SU-DHL-6 (cell line): Measurements from ENCODE around the gene GAMT.

Source experiments
- H2AFZ ChIP-seq: fragments of 200-600 bp; sonication (generic); 2 replicates; pipeline ENCODE4 v1.6.1; 2014; ENCODE audit warnings: low read depth, mild to moderate bottlenecking, moderate library complexity, mixed read lengths, antibody characterized with exemption, low read length; ENCODE audit not compliant: severe bottlenecking
- H3F3A ChIP-seq: fragments of 200-600 bp; shearing (Covaris generic); 2 replicates; pipeline ENCODE4 v1.6.0; 2016; ENCODE audit warnings: antibody characterized with exemption, mild to moderate bottlenecking; ENCODE audit not compliant: insufficient read depth
- H3K27ac ChIP-seq: fragments of 200-600 bp; sonication (generic); 2 replicates; pipeline ENCODE4 v1.5.1; 2016; ENCODE audit warnings: low read depth, mild to moderate bottlenecking, low read length, moderate library complexity, mixed read lengths
- H3K27me3 ChIP-seq: fragments of 200-600 bp; sonication (generic), shearing (Covaris generic); 2 replicates; pipeline ENCODE4 v1.6.0; 2014; ENCODE audit warnings: mild to moderate bottlenecking, low read length
- H3K36me3 ChIP-seq: fragments of 200-600 bp; sonication (generic); 2 replicates; pipeline ENCODE4 v1.6.1; 2014; ENCODE audit warnings: mild to moderate bottlenecking, low read length, mixed read lengths
- H3K4me2 ChIP-seq: fragments of 300-600, 200-600 bp; shearing (Covaris generic), sonication (generic); 2 replicates; pipeline ENCODE4 v1.6.0; 2014; ENCODE audit warnings: low read length, low read depth, mild to moderate bottlenecking; ENCODE audit not compliant: poor library complexity, severe bottlenecking
- H3K4me3 ChIP-seq: fragments of 200-600 bp; sonication (generic); 2 replicates; pipeline ENCODE4 v1.5.1; 2014; ENCODE audit warnings: antibody characterized with exemption, low read length, mild to moderate bottlenecking, mixed read lengths; ENCODE audit not compliant: insufficient read depth, poor library complexity, severe bottlenecking
- H3K79me2 ChIP-seq: fragments of 200-600 bp; sonication (generic); 2 replicates; pipeline ENCODE4 v1.6.1; 2014; ENCODE audit warnings: mild to moderate bottlenecking, low read length, moderate library complexity; ENCODE audit not compliant: insufficient read depth
- H3K9ac ChIP-seq: fragments of 200-600 bp; sonication (generic); 2 replicates; pipeline ENCODE4 v1.7.0; 2014; ENCODE audit warnings: mild to moderate bottlenecking, low read length
- H3K9me2 ChIP-seq: fragments of 200-600 bp; sonication (generic); replicated peaks from 2 replicates; pipeline ENCODE4 v1.6.1; 2014; ENCODE audit warnings: low read length; ENCODE audit not compliant: insufficient read depth
- H3K9me3 ChIP-seq: fragments of 200-600 bp; sonication (generic); 2 replicates; pipeline ENCODE4 v1.6.1; 2014; ENCODE audit warnings: low read length, mixed read lengths; ENCODE audit not compliant: insufficient read depth
- H4K20me1 ChIP-seq: fragments of 200-600 bp; sonication (generic); 2 replicates; pipeline ENCODE4 v1.6.1; 2014; ENCODE audit warnings: low read depth, mild to moderate bottlenecking, antibody characterized with exemption, low read length, moderate library complexity, mixed read lengths
- CTCF ChIP-seq: fragments of 200-600 bp; sonication (generic); IDR thresholded peaks from one replicate; pipeline ENCODE4 v1.5.1; 2017; ENCODE audit warnings: antibody characterized with exemption, mild to moderate bottlenecking, low read length, moderate library complexity; ENCODE audit not compliant: insufficient read depth, poor library complexity, severe bottlenecking
- EZH2phosphoT487 ChIP-seq: fragments of 200-600 bp; sonication (generic), shearing (Covaris generic); conservative IDR thresholded peaks from 2 replicates; pipeline ENCODE4 v1.6.1; 2018; ENCODE audit warnings: mild to moderate bottlenecking, antibody characterized with exemption, low read length, moderate library complexity, mixed read lengths

Gene GAMT

GRCh38 chr19:1412995-1413800 is 11.9 kb upstream of the GAMT start:
- no peak overlapping the region for H3K4me2 ChIP-seq
- H3K9me3 ChIP-seq: no peaks in the 10 kb centered on the region
- H3K4me3 ChIP-seq: no peak overlapping the region
- H3K9ac ChIP-seq: no peak overlapping the region
- no peaks in the 10 kb centered on the region for H3F3A ChIP-seq
- no peak overlapping the region for H2AFZ ChIP-seq
- peaks cover 32% of the 10 kb centered on the region; the same call in 1 of the 2 replicates for H4K20me1 ChIP-seq
- peaks cover 100% of the 10 kb centered on the region for H3K79me2 ChIP-seq
- no peak for TF ChIP-seq EZH2phosphoT487
- TF ChIP-seq CTCF: no peak
- H3K36me3 ChIP-seq: 0 out of 2 replicates have a peak, but pooled peaks cover 6% of the 10 kb centered on the region
- no peaks in the 10 kb centered on the region for H3K9me2 ChIP-seq
- no peak overlapping the region for H3K27ac ChIP-seq
- H3K27me3 ChIP-seq: no peaks in the 10 kb centered on the region

GRCh38 chr19:1412323-1412923 is 11.1 kb upstream of the GAMT start:
- no peak overlapping the region for H3K4me2 ChIP-seq
- no peaks in the 10 kb centered on the region for H3K27me3 ChIP-seq
- H3K9me3 ChIP-seq: no peaks in the 10 kb centered on the region
- H3K9ac ChIP-seq: no peak overlapping the region
- H3K36me3 ChIP-seq: 0 out of 2 replicates have a peak, but pooled peaks cover 3% of the 10 kb centered on the region
- no peak for TF ChIP-seq EZH2phosphoT487
- TF ChIP-seq CTCF: no peak
- no peak overlapping the region for H2AFZ ChIP-seq
- no peak overlapping the region for H3K27ac ChIP-seq
- H3K79me2 ChIP-seq: peaks cover 97% of the 10 kb centered on the region
- H3K9me2 ChIP-seq: no peaks in the 10 kb centered on the region
- no peak overlapping the region for H3K4me3 ChIP-seq
- no peaks in the 10 kb centered on the region for H3F3A ChIP-seq
- H4K20me1 ChIP-seq: peaks cover 27% of the 10 kb centered on the region; the same call in 1 of the 2 replicates

DNA sequence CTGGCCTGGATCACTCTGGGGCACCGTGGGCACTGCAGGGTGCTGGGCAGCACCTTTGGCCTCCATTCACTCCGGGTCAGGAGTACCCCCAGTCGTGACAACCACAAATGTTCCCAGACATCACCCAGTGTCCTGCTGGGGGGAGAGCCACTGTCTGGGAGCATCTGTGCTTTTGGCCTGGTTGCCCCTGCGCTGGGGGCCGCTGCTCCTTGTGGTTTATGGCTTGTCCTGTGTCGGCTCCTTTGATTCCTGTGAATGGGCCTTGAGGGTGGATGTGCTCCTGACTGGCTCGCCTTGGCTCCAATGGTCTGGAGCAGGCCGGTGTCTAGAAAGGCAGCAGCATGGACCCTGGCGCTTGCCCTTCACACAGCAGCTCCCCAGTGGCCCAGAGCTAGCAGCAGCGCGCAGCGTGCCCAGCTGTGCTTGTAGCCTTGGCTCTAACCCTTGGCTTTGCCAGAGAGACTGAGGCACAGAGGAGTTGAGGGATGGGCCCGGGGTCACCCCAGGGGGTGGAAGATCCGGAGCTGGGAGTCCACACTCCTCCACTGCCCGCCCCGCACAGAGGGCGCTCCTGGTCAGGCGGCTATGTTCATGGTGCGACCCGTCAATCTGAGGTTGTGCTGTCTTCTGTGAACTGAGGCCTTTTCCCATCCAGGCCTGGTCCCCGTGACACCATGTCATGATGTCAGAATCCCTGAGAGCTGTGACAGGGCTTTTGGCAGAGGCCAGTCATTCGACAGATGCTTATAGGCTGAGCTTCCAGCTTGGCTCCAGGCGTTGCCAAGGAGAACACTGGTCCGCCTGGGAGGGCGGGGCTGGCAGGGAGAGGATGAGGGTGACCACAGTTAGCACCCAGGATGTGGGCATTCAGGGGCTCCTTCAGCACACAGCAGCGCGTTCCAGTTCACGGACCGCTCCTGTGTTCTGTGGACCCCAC is 10.2 kb upstream of the GAMT start:
- H3F3A ChIP-seq: 0 out of 2 replicates have a peak, but pooled peaks cover 4% of the 10 kb centered on the region
- no peaks in the 10 kb centered on the region for H3K9me3 ChIP-seq
- no peak overlapping the region for H3K4me3 ChIP-seq
- no peaks in the 10 kb centered on the region for H3K27me3 ChIP-seq
- no peak overlapping the region for H2AFZ ChIP-seq
- H3K9ac ChIP-seq: no peak overlapping the region
- H3K4me2 ChIP-seq: no peak overlapping the region
- peaks cover 27% of the 10 kb centered on the region; the same call in 1 of the 2 replicates for H4K20me1 ChIP-seq
- H3K79me2 ChIP-seq: peaks cover 88% of the 10 kb centered on the region
- no peak for TF ChIP-seq CTCF
- TF ChIP-seq EZH2phosphoT487: no peak
- H3K36me3 ChIP-seq: 0 out of 2 replicates have a peak, but pooled peaks cover 3% of the 10 kb centered on the region
- no peak overlapping the region for H3K27ac ChIP-seq
- no peaks in the 10 kb centered on the region for H3K9me2 ChIP-seq
